Measurements from ENCODE around the gene AGAP1.

The AGAP1 gene

DNA sequence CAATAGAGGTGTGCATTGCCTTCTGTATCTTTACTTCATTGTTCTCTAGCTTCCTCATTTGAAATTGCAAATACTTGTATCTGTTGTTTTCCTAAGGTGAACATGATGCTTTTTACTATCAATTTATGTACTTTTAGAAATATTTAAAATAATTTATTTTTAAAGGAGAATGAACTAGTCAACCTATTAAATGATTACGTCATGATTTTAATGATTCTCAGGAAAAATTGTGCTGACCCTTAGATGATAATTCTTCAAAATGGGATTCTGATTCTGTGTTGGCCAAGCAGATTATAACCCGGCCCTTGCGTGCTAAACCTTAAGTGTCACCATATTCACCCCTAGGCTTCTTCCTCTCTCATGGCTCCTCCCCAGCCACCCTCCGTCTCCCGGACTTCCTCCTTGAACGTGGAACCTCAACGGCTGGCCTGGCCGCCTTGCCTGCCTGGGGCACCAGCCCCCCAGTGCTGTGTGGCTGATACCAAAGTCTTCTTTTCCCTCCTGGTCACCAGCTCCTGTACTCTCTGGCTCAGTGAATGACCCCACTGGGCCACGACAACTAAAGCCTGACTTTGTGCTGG lies 382.3 kb downstream of the AGAP1 start:
- TF ChIP-seq, protein P1, sequence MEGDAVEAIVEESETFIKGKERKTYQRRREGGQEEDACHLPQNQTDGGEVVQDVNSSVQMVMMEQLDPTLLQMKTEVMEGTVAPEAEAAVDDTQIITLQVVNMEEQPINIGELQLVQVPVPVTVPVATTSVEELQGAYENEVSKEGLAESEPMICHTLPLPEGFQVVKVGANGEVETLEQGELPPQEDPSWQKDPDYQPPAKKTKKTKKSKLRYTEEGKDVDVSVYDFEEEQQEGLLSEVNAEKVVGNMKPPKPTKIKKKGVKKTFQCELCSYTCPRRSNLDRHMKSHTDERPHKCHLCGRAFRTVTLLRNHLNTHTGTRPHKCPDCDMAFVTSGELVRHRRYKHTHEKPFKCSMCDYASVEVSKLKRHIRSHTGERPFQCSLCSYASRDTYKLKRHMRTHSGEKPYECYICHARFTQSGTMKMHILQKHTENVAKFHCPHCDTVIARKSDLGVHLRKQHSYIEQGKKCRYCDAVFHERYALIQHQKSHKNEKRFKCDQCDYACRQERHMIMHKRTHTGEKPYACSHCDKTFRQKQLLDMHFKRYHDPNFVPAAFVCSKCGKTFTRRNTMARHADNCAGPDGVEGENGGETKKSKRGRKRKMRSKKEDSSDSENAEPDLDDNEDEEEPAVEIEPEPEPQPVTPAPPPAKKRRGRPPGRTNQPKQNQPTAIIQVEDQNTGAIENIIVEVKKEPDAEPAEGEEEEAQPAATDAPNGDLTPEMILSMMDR (IDR thresholded peaks at IDR 0.05; ENCODE audit: control insufficient read depth, extremely low read depth, insufficient read depth), result no peak
- DNase-seq (ENCODE audit: low read depth), result no peak

DNA sequence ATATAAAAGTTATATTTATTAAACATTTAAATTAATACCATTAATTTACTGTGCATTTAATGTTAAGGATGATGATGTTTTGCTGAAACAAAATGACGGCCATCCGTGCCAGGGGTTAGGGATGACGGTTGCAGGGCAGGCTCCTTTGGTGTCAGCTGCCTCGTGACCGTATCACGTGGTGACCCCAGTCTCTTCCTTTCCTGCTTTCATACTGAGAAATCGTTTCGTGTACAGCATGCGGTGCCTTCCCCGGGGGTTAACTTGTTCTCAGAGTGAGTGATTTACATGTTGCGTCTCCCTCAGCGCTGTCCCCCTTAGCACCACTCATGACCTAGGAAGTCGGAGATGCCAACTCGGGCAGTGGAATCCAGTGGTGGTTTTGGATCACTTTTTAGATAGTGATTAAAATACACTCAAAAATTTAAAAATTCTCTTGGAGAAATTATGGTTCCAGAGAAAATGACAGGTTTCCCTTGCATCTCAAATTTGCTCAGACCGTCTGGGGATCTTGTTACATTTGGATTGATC lies 383.5 kb downstream of the AGAP1 start:
- TF ChIP-seq, protein P1 (IDR thresholded peaks at IDR 0.05; ENCODE audit: control insufficient read depth, extremely low read depth, insufficient read depth), result no peak
- no peak overlapping the region for H3K4me3 ChIP-seq (ENCODE audit: low read depth, low read length)
- DNase-seq (ENCODE audit: low read depth), result no peak

More for the DNA sequence above, 382.3 kb downstream of the AGAP1 start:
- no peak overlapping the region for H3K4me3 ChIP-seq (ENCODE audit: low read depth, low read length)

DNA sequence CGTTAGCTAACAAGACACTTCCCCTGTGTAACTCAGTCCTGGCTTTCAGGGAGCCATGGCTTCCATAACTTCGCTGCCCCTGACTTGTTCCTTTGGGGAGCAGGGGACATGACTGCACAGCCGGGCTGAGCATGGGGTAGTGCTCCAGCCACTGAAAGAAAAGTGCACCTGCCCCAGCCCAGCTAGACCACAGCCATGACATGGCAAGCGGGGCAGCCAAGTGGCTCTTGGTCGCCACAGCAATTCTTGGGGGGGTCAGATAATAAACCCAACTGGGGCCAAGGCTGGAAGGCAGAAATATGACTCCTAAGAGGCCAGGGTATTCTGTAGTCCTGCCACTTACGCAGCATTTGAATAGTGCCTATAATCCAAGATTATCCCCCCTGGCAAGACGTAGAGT lies 385.3 kb downstream of the AGAP1 start:
- DNase-seq (ENCODE audit: low read depth), result no peak
- no peak overlapping the region for H3K4me3 ChIP-seq (ENCODE audit: low read depth, low read length)
- TF ChIP-seq, protein P1 (IDR thresholded peaks at IDR 0.05; ENCODE audit: control insufficient read depth, extremely low read depth, insufficient read depth), result no peak

DNA sequence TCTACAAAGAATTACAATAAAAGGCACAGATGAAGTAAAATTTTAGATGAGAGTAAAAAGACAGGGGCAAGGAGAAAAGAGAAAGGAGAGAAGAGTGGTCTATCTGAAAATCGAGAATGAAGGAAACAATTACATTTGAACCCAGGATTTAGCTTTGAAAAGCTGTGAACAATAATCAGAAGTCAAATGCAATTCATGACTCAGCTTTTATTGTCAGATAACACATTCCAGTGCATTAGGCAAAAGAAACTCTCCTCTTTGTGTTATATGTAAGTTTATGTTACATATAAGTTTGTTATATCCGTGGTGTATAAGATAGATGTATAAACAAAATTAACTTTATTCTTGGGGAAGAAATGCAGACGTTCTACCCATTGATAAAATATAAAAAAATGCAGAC lies 389.8 kb downstream of the AGAP1 start:
- DNase-seq (ENCODE audit: low read depth), result no peak
- H3K4me3 ChIP-seq (ENCODE audit: low read depth, low read length), result no peak overlapping the region
- TF ChIP-seq, protein P1 (IDR thresholded peaks at IDR 0.05; ENCODE audit: control insufficient read depth, extremely low read depth, insufficient read depth), result no peak

DNA sequence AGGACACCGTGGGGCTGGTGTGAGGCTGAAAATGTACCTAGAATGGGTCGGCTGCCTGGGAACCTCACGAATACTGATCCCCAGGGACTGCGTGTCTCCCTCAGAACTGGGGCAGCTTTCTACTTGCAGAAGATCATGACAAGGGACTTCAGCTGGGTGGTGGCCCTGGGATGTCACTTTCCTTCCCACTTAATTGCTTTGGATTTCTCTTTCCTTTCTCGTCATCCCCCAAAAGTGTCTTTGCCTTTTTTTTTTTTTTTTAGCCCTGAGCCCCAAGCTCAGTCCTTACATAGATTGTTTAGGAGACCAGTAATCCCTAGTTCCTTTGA lies 395.4 kb downstream of the AGAP1 start:
- H3K4me3 ChIP-seq (ENCODE audit: low read depth, low read length), result no peak overlapping the region
- TF ChIP-seq, protein P1 (IDR thresholded peaks at IDR 0.05; ENCODE audit: control insufficient read depth, extremely low read depth, insufficient read depth), result no peak
- no peak for DNase-seq (ENCODE audit: low read depth)

DNA sequence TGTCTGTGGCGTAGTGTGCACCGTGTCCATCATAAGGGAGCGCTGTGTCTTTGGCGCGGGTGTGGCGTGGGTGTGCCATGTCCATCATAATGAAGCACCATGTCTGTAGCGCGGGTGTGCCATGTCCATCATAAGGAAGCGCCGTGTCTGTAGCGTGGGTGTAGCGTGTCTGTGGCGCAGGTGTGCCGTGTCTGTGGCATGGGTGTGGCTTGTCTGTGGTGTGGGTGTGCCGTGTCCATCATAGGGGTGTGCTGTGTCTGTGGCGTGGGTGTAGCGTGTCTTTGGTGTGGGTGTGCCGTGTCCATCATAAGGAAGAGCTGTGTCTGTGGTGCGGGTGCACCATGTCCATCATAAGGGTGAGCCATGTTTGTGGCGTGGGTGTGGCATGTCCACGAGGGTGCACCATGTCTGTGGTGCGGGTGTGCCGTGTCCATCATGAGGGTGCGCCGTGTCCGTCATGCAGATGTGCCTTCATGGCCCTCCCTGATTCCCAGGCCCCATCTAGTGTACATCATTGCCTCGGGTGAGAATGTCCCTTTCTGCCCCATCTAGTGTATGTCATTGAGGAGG lies 399.4 kb downstream of the AGAP1 start:
- no peak for DNase-seq (ENCODE audit: low read depth)
- H3K4me3 ChIP-seq (ENCODE audit: low read depth, low read length), result no peak overlapping the region
- TF ChIP-seq, protein P1 (IDR thresholded peaks at IDR 0.05; ENCODE audit: control insufficient read depth, extremely low read depth, insufficient read depth), result no peak

DNA sequence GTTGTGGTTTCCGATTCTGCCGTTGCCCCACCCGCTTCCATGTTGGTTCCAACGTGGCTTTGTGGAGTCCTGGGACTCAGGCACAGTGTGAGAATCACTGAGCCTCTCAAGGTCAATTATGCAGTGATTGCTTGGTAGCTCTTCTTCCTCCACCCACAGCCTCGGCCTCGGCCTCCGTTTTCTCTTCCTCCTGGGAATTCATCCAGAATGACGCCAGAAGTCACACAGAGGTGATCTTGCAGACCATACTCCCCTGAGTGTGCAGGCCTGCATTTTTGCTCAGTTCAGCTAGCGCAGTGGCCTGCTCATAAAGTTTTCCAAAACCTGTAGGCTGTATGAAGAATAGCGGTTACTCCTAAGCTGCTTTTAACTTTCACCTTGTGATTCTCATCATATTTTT lies 401.0 kb downstream of the AGAP1 start:
- TF ChIP-seq, protein P1 (IDR thresholded peaks at IDR 0.05; ENCODE audit: control insufficient read depth, extremely low read depth, insufficient read depth), result no peak
- no peak overlapping the region for H3K4me3 ChIP-seq (ENCODE audit: low read depth, low read length)

More for the DNA sequence above, 401.0 kb downstream of the AGAP1 start:
- DNase-seq (ENCODE audit: low read depth), result no peak
